M059J (cell line): ENCODE measurements around the gene PIH1D2. TPM values are rescaled to one million over a fixed set of nuclear protein-coding genes. Genes with fewer than 3 reads are reported as not detected.
"Not testable (repeated sequence)": the region's sequence is repeated elsewhere in the genome, so short reads cannot be mapped to it uniquely, and the experiment has no call there.

Source experiments
- DNase-seq: peaks from one replicate; pipeline ENCODE4 v3.0.0-alpha.2; 2012; ENCODE audit warnings: low read depth
- total RNA-seq: library from RNA; depleted of rRNA; stranded (reverse); fragments of >200 nt; shearing (Covaris generic); gene quantifications from 2 replicates; pipeline ENCODE4 v1.2.3, GENCODE V29; 2014; rRNA removed

The PIH1D2 gene
- total RNA-seq, result 1.4 and 1.9 TPM in 2 replicates

GRCh38 chr11:112073941-112074811 is at the start of gene PIH1D2, which contains the start of gene NKAPD1:
TSS of gene PIH1D2 (minus strand) at chr11:112074017. CDS start at chr11:112073174, 843 bp downstream.
TSS of gene NKAPD1 (plus strand) at chr11:112074299. CDS start at chr11:112075575, 1,276 bp downstream.
- peak; percentile 91 for DNase-seq

GRCh38 chr11:112123129-112123528 is 49.3 kb upstream of the PIH1D2 start:
- no peak for DNase-seq

DNA sequence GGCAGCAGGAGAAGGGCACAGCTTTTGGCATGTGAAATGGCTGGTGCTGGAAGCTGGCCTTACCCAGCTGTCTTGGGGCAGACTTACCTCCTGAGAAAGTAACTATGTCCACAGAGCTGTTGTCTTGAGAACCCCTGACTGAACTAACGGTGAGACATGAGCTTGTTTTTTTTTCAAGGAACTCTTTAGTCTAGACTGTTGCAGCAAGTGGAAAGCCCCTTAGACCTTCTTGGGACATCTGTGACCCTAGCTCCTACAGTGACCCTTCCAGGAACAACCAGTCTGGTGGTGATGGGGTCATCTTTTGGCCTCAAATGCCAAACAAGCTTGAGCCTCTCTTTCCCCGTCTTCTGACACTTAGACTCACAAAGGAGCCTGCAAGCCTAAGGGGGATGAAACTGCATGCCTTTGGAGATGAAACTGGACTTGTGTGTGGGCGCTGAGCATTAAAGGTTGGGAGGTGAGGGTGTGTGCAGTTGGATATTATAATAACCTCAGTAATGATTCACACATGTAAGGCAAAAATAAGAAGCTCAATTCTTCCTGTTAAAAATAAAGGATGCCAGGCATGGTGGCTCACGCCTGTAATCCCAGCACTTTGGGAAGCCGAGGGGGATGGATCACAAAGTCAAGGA is 48.3 kb upstream of the PIH1D2 start:
- no peak for DNase-seq

DNA sequence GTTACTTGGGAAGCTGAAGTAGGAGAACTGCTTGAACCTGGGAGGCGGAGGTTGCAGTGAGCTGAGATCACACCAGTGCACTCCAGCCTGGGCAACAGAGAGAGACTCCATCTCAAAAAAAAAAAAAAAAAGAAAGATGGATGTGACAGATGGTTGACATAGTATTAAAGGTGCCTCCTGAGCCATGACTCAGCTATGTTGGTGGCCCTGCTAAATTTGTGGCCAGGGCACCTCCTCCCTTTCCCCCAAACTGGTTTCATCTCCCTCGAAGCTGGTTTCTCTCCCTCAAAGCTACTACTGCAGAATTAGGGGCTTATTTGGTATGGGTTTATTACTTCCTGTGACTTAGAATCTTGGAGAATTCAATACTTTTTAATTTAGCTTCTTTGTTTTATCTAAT is 44.4 kb upstream of the PIH1D2 start:
- DNase-seq, result no peak

GRCh38 chr11:112115386-112115785 is 41.6 kb upstream of the PIH1D2 start:
- DNase-seq, result no peak

DNA sequence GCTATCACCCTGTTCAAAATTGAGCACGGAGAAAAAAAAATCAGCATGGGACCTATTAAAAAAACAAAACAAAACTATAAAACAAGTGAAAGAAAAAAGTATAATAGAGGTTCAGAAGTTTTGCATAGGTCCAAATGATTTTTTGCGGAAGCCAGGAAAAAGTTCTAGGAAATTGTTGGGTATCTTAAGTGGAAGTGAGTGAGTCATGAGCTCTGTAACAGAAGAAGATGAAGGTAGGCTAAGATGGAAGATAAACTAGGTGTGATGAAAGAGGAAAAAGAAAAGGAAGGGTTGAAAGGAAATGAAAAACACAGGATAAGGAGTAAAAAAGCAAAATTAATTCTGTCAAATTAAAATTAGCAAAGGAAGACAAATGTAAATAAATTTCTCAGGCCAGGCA is 40.6 kb upstream of the PIH1D2 start:
- DNase-seq, result no peak

- peak; percentile 66 for DNase-seq
These were observed 40.0 kb upstream of the PIH1D2 start for GRCh38 chr11:112113539-112114457.

DNA sequence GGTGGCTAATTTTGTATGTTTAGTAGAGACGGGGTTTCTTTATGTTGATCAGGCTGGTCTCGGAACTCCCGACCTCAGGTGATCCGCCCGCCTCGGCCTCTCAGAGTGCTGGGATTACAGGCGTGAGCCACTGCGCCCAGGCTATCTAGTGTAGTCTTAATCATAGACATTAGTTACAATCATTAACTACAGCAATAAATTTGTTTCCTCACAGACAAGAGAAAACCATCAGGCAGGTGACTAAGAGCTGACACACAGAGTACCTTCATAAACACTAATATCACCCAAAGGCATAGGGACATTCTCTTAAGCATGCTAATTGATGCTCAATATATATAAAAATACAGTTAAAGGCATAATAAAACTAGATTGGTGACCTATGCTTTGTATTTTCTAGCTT is 32.3 kb upstream of the PIH1D2 start:
- peak; percentile 47 for DNase-seq

- no peak for DNase-seq
These were observed 29.6 kb upstream of the PIH1D2 start for GRCh38 chr11:112103446-112103845.

DNA sequence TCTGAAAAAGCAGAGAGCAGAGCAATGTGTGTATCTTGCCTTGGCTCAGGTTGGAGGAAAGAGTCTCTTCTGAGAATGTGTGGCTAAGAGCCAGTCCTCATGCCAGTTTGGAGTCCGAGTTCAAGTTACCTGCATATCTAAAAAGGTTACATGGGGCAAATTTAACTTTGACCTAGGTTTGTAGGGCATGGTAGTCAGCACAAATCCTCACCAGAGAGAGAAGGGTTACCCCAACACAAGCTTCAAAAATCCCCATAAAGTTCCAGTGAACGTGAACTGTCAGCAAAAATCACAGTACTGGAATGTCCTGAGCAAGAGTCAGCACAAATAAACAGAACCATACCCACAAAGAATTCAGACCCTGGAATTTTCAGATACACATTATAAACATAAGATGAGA is 26.6 kb upstream of the PIH1D2 start:
- no peak for DNase-seq

- no peak for DNase-seq
These were observed 24.1 kb upstream of the PIH1D2 start for GRCh38 chr11:112097734-112098528.

GRCh38 chr11:112096194-112096593 is 22.4 kb upstream of the PIH1D2 start:
- DNase-seq, result no peak

DNA sequence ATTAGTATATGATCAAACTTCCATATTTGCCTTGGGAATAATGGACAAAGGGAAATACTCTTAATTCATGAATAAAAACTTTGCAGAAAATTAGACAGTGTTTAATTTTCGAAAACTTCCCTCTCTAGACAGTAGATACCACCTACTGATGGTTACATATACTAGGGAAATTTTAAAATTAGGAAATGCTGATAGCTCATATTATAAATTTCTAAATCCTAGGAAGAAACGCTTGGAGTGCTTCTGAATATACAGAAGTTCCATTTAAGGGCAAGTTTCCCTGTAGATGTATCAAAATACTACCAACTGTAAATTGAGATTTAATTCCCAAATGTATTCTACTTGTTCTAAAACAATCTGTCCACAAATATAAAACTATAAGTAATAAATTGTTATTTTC is 21.5 kb upstream of the PIH1D2 start:
- DNase-seq, result not testable (repeated sequence)

- DNase-seq, result peak; percentile 7
These were observed 13.4 kb upstream of the PIH1D2 start for GRCh38 chr11:112087212-112087611.

- DNase-seq, result peak; percentile 98
These were observed 12.8 kb upstream of the PIH1D2 start, which contains the start of the genes SDHD and TIMM8B for GRCh38 chr11:112086422-112087191. TSS of gene SDHD (plus strand) at chr11:112086873. CDS start at chr11:112086908, 35 bp downstream. TSS of gene TIMM8B (minus strand) at chr11:112086756. CDS start at chr11:112086723, 33 bp downstream.

GRCh38 chr11:112085822-112086421 is 12.1 kb upstream of the PIH1D2 start:
- DNase-seq, result peak; percentile 40

GRCh38 chr11:112082729-112083128 is 8.9 kb upstream of the PIH1D2 start:
- DNase-seq, result peak; percentile 85

DNA sequence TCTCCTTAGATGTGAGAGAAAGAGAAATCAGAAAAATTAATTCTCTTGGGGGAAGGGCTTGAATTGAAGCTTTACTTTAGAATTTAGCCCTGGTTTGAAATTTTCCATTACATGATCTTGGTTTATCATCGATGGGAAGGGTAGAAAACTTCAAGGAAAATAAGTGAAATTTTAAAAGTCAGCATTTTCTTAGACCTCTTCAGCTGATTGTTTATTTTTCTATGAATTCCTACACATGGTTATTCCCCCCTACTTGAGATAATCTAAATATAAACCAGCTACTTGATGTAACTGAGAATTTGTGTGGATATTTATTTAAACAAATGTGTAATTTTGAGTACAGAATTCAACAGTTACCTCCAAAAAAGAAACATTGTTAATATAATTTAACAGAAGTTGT is 10.9 kb downstream of the PIH1D2 start:
- no peak for DNase-seq

DNA sequence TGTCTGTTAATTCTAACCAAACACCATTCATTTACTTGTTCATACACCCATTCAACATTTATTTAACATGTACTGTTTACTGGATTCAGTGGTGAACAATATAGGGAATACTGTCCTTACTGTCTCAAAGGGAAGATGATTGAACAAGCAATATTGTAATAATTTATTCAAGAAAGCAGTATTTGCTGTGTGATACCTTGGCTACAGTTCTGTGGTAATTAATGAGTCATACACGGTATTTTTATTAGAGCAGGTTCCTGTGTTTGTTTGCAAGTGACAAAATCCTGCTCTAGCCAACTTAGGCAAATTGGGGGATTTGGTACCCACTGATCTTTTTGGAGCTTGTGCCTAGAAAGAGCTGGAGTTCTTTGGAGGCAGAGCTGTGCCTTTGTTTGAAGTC is 15.7 kb downstream of the PIH1D2 start:
- peak; percentile 51 for DNase-seq

- DNase-seq, result no peak
These were observed 16.6 kb downstream of the PIH1D2 start for GRCh38 chr11:112057170-112057569.
